Activated CD4-positive, alpha-beta T cell treated with anti-CD3 and anti-CD28 coated beads for 24 hours (primary cell): ENCODE measurements around the gene EMX1.

Experiments used
- DNase-seq, 2 donors: peaks; one replicate each; pipeline ENCODE4 v3.0.0-alpha.2; 2020; ENCODE audit warnings: low read depth in 2 of 2

Gene EMX1

DNA sequence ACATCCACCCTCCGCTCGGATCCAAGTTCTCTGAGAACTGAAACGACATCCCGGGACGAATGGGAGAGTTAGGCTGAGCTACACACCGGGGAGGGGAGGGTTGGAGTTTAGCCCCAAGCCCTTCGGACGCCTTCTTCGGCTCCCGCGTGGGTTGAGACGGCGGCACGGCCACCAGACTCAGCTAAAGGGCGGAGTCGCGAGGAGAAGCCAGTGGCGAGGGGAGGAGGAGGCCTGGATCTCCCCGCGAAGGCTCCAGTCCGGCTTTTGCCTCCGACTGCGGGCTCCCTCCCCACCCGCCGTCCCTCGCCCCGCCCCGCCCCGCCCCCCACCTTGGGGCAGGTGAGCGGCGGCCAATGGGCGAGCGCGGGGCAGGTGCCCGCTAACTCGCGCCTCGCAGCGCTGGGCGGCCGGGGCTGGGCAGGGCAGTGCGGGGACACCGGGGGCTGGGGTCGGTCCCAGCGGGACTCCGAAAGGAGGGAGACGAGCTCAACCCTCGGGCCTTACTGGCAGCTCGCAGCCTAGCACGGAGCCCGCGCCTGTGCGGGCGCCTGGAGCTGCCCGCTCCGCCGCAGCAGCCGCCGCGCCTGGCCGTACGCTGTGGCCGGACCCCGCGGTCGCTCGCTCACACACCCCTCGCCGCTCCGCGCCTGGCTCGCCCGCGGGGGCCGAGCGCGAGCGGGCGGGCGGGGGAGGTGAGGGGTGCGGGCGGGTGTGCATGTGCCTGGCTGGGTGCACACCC lies at the start of gene EMX1:
Gene EMX1 (plus strand): TSS at position 382 of the 739 bp plus-strand sequence. CDS start 334 bp downstream, at position 716.
- peak in 1 of 2 donors; percentile 32 for DNase-seq

DNA sequence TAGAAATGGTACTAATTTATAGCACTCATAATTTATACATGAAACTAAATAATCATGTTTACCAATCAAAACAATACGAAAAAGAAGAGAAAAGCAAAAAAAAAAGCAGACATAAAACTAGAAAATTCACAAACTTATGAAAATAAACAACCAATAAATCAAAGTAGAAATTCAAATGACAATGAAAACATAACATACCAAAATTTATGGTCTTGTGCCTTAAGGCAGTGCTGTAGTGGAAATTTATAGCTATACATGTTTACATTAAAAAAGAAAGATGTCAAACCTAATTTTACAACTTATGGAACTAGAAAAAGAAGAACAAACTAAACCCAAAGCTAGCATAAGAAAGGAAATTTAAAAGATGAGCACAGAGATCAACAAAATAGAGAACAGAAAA lies 46.3 kb upstream of the EMX1 start:
- DNase-seq, result no peak

DNA sequence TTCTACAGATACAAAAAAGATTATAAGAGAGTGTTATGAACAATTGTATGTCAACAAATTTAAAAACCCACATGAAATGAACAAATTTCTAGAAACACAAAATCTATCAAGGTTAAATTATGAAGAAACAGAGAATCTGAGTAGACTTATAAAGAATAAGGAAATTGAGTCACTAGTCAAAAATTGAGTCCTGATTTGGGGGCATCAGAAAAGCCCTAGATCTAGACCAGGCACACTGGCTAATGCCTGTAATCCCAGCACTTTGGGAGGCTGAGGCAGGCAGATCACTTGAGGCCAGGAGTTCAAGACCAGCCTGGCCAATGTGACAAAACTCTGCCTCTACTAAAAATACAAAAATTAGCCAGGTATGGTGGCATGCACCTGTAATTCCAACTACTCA lies 45.4 kb upstream of the EMX1 start:
- DNase-seq, result no peak

DNA sequence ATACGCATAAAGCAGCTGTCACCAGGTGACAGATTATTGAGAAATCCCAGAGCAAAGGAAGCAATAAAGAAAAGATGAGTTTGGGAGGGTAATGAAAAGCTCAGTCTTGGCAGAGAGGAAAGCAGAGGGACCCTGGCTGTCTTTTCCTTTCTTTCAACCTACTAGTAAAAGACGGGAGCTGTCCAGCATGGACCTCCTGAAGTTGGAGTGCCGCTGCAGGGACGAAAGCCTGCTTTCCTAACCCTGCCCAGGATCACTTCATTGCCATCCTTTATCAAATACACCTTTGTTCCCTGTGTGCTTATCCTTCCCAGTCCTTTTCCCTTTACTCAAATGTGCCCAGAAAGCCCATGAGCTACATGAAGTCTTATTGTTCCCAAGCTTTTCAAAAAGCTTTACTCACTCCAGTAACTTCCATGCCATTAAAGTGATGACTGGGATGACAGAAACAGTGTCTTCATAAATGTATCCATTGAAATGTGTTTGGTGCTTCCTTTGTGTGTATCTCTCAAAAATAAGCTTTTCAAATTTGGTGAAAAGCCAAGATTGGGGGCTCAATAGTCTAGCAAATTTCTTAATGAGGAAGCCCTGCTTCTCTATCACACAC lies 33.9 kb upstream of the EMX1 start:
- no peak for DNase-seq

DNA sequence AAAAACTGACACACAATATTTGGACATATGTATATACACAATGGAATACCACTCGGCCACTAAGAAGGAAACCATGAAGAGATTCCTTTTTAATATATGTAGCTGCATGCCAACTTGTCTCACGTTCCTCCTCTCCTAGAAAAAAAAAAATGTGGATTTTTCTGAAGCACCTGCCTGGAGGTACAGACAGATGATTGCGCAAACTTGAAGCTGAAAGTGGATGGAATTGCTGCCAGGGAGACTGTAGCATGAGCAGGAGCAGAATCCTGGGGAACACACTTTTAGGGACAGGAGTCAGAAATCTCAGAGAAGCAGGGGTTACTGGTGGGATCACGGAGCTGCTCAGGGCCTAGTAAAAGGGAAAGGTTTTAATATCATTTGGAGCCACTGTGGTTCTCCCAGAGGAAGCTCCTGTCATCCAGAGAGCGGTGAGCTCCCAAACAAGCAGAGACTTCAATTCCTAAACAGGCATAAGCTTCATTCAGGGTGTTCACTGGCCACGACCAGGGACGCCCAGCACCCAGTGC lies 30.8 kb upstream of the EMX1 start:
- no peak for DNase-seq

DNA sequence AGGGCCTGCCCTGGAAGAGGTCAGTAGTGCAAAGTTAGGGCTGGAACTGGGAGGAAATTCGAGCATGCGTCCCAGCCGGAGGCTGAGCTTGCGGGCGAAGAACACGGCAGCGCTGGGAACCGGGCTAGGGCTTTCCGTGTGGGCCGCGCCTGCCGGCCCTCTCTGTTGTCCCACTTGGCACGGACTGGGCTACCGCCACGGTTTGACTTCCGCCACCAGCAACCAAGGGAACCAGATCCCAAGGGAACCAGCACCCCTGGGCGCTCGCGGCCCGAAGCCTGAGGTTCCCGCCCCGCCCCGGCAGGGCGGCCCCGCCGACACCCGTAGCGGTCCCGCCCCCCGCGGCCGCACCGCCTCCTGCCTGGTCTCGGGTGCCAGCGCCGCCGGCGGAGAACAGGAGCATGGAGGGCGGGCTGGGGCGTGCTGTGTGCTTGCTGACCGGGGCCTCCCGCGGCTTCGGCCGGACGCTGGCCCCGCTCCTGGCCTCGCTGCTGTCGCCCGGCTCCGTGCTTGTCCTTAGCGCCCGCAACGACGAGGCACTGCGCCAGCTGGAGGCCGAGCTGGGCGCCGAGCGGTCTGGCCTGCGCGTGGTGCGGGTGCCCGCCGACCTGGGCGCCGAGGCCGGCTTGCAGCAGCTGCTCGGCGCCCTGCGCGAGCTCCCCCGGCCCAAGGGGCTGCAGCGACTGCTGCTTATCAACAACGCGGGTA lies 30.1 kb upstream of the EMX1 start, which contains the start of gene SPR:
Gene SPR (plus strand): TSS at position 377 of the 708 bp plus-strand sequence. CDS start 25 bp downstream, at position 402.
- peak; percentile 46 to 64 for DNase-seq

DNA sequence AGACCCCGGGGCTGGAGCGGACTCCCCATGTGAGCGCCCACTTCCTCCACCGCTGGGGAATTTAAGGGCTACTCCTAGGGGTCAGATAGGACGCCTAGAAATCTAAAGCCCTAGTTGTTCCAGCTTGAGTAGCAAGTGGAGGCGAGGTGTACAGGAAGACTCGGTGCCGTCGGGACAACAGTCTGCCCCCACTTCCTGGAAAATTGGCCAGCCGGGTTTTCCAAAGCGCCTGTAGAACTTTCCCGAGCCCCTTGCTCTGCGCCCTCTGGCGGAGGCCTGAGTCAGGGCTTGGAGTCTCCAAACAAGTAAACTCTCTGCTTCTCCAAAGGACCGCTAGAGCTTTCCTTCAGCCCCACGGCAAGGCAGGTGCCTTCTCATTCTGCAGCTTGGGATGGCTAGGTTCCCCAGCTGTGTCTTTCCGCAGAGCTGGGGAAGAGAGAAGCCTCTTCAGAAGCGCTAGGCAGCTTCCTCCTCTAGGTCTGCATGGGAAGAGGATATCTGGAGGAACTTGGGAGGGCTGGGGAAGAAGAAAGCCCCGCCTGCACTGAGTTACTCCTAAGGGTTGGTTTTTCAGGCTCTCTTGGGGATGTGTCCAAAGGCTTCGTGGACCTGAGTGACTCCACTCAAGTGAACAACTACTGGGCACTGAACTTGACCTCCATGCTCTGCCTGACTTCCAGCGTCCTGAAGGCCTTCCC lies 29.4 kb upstream of the EMX1 start:
- DNase-seq, result peak; percentile 51 to 57

DNA sequence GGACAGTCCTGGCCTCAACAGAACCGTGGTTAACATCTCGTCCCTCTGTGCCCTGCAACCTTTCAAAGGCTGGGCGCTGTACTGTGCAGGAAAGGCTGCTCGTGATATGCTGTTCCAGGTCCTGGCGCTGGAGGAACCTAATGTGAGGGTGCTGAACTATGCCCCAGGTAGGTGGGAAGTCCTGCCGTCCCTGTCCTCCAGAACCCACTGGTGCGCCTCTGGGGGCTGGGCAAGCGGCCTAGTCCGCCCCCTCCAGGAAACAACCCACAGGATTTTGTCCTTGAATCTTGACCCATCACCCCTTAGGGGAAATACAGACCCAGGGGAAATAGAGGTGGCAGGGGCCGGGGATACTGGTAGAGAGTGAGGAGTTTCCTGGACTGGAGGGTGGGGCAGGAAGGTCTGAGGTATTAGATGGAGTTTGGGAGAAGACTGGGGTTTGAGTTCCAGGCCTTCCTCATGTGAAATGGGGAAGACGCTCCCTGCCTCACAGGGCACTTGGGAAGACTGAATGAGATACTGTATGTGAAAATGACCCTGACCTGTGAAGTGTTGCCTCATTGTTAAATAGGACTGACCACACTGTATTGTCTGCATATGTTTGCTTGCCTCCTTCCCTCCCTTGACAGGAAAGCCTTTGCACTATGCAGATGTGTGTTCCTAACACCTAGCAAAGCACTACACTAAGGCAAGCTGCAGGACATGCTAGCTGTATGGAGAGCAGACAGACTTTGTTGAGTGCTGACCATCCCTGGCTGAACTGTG lies 28.7 kb upstream of the EMX1 start:
- DNase-seq, result no peak

DNA sequence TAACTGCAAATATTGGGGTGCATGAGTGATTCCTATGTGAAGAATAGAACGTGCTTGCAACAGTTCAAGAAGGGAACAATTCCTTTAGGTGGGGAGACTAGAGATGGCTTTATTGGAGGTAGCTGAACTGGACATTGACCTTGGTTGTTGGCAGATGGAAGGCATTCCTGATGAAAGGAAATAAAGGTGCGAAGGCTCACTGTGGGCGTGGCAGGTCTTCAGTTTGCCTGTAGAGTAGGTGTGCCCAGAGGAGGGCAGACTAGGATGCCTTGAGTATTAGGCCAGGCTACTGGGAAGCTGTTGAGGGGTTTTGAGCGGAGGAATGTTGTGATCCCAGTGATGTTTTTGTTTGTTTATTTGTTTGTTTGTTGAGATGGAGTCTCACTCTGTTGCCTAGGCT lies 27.3 kb upstream of the EMX1 start:
- DNase-seq, result no peak

DNA sequence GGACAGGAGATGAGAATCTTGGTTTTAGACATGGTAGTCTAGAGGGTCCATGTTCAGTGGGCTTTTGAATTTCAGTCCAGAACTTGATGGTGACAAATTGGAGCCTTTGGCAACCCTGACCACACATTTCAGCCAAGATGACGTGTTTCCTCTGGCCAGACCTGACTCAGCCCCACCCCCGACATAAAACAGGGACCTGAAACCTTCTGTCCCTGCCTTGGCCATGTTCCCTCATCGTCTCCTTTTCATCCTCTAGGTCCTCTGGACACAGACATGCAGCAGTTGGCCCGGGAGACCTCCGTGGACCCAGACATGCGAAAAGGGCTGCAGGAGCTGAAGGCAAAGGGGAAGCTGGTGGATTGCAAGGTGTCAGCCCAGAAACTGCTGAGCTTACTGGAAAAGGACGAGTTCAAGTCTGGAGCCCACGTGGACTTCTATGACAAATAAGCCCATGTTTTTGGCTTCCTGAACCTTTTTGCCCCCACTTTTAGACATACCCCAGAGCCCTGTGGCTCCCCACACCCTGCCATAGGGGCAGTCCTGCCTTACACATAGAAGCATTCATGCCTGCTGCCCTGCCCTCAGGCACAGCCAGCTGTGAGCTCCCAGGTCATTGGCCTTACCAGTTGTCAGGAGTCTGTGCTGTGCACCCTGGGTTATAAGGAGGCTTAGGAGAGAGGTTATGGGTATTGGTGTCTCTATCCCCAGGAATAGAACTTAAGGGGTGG lies 26.1 kb upstream of the EMX1 start:
- DNase-seq, result no peak

DNA sequence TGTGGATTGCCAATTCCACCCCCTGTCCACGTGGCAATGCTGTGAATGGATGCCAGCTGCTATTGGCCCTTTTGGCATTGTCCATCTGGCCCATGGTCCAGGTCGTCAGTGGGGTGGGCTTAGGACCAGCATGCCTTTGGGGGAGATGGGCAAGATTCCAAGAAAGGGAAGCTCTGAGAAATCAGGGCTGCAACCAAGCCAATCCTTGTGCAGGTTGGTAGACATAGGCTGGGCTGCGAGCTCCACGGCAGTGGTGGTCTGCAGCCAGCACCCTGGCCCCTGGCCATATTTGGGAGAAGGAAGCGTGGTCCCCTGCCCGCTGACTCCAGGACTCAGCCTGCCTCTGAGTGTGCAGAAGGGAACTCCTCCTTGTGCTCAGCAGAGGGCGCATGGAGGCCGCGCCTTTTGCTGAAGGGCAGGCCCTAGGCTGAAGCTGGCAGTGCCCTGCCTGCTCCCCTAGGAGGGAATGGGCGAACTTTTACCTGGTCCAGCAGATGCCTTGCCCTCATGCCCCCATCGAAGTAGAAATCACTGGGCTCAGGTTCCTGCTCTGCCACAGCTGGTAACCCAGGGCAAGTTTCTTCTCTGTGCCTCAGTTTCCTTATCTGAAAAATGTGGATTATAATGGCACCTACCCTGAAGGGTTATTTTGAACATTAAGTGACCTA lies 24.7 kb upstream of the EMX1 start:
- DNase-seq, result peak; percentile 29 to 45

DNA sequence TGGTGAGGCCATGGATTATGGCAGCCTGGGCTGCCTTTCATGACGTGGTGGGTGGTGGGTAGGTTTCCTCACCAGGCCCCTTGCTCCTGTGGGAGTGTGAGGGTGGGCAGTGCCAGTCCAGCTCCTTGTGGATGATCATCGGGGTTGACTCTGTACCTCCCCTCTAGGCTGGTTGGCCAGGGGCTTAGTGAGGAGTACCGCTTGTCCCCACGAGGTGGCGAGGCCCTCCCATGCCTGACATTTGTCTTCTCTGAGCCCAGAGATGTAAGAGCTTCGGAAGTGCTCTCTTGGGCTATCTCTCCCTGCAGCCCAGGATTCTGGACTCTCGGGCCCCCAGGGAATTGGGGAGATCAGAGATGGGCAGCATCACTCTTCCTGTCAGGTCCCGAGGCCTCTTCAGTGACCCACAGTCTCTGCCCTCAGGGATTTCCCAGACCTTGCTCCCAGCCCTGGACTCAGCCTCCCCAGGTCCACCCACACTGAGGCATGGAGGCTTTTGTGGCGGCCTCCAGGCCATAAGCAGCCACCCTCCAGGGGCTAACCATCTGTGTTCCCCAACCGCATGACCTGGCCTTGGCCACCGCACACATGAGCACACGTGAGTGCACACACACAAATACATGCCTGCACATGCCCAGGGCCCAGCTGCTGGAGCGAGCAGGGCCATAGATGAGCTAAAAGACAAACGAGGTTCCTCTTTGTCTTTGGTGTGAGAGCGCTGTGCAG lies 23.6 kb upstream of the EMX1 start:
- DNase-seq, result no peak

DNA sequence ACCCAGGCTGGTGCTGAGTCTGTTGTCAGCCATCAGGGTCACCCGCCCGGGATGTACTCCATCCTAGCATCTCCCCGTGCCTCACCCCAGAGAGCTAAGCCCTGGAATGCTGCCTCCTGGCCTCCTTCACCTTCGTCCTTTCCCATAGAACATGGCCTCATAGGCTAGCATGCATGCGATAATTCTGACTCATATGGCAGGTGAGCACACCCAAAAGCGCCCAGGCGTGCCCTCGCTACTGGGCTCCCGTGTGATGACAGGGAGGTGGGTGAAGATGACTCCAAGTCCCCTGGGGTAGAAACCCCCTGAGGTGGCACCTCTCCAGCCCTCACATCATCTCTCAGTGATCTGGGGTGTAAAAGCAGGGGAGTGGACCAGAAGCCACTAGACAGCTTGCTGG lies 22.8 kb upstream of the EMX1 start:
- no peak for DNase-seq

DNA sequence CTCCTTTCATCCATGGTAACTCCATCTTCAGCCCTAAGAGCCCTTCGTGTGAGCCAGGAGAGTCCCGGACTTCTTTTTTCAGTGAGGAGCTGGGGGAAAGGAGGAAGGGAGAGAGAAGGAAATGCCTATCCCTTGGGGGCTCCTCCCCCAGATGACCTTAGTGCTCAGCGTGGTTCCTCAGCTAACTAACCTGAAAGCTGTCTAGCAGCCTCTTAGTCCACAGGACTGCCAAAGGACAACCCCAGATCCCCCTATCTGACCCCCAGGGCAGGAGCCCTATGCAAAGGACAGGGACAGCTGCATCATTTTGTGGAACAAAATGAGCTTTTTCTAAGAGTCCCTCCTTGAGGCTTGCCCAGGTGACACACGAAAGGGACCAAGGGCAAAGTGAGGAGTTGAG lies 22.2 kb upstream of the EMX1 start:
- no peak for DNase-seq

DNA sequence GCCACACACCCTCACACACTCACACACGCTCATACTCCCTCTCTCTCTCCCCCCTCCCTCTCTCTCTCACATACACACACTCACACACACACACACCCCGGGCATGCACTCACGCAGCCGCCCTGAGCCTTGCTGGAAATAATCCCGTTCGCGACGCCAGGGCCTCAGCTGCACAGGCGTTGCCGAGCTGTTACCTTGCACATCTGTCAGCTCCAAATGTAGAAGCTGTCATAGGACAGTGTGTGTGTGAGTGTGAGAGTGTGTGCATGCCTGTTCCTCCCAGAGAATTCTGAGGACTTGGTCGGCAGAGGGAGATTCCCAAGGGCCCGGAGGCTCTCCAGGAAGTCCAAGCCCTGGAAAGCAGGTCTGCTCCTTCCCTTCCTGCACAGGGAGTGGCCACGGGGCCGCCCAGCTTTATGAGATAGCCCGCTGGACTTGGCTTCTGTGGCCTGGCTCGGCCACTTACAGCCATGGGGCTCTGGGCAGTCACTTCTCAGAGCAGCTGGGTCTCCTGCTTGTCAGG lies 21.5 kb upstream of the EMX1 start:
- no peak for DNase-seq

DNA sequence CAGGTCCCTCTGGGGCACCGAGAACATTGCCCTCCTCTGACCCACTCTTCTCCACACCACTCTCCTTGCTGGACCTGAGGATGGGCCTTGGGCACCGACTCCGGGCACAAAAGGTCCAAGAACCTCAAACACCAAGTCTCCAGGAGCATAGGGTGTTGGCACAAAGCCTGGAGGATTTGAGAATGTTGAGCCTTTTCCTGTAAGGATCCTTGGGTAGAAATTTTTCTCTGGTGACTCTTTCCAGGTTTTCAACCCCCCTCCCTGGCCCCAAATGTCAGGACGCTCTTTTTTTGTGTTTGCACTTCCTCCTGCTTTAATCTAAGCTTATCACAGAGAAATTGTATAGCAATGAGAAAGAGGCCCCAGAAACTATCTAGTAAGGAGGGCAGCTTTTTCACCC lies 20.9 kb upstream of the EMX1 start:
- no peak for DNase-seq

DNA sequence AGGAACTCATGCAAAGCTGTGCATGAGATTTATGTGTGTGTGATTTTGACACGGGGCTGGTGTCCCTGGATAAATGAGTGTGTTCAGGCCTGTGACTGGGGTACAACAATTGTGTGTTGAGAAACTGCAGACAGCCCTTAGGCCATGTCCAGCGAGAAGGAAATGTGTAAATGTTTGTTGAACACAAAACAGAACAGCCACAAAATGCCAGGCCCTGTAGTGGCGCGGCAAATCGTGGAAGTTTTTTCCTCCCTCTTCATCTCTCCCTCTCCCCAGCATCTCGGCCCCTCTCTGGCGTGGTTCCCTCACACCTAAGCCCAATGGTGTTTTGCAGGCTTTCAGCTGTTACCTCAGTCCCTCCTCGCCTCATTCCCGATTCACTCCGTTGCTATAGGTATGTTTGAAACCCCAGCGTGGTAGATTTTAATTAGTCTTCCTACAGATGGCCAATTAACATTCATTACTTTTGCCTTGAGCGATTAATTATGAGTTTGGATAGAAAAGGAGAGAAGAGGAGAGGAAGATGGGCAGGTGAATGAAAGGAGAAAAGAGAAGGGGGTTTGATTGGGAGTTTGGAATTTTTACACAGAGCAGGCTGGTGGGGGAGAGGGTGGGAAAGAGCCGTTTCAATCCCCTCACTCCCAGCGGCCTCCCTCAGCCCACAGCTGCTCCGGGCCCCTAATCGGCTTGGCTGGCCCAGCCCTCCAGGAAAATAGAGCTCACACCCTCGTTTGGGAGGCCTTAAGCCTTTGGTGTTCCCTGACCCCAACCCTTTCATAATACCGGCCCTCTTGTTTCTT lies 19.3 kb upstream of the EMX1 start:
- no peak for DNase-seq

DNA sequence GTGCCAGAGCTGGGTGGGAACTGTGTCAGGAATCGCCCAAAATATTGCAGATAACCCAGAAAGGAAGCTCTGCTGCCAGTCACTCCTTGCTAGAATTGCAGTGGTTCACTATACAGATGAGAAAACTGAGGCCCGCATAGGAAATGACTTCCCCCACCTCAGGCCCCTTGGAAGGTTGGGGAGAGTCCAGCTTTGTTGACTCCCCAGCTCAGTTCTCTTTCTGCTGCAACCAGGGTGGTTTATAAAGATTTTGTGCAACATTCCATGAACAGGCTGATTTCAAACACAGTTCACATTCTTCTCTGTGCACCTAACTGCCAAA lies 18.8 kb upstream of the EMX1 start:
- DNase-seq, result no peak
